ENCODE results near the gene PHTF2.

Gene PHTF2

DNA sequence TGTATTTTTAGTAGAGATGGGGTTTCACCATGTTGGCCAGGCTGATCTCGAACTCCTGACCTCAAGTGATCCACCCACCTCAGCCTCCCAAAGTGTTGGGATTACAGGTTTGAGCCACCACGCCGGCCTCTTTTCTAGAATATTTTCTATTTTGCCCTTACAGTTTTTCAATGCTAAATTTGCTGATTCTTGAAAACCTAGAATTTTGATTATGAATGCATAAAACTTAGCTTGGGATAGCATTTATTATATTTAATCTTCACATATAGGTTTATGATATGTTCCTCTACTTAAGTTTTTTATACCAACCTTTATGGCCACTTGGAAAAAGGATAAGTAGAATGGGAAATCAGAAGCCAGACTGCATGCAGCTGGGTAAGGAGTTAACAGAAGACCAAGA lies 2.5 kb upstream of the PHTF2 start:
- DNase-seq: no peak

DNA sequence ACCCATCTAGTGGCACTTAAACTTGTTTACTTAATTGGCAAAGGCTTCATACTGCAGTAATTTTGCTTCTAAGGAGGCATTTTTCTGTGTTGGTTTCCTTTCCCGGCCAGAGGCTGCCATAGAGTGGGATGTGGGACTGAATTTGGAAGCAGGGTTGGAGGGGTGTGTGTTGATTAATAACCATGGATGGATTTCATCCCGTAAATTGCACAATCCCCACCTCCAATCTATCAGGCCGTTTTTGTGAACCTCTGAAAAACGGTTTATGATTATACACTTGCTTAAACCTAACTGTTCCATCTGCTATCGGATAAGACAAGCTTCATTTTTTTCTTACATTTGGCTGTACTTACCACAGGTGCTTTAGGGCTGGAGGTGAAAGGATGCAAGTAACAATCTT lies 1.6 kb upstream of the PHTF2 start:
- no peak for DNase-seq

DNA sequence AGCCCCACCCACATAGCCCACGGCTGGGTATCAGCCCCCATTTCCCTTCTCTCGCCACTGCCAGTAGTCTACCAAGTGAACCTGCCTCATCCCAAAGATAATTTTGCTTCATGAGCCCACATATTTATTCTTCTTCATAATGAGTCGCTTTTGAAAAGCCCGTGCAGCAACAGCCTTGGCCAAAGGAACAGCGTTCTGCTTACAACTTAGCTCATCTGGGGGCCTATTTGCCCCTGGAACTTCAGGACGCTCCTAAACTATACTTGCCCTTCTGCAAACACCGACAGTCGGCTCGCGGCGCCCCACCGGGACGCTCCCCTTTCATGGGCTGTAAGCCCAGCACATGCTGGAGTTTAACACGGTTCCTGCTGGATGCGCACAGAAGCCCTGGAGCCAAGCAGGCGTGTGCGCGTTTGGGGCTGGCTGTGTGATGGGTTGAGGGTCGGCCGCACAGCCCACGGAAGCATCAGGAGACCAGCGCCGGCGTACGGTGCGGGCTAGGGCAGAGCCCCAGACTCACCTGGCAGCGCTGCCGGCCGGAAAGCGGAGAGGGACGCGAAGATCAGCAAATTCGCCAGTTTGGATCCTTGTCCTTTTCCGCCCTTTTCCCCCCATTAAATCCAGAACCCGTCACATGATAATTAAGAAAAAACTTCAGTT lies 709 bp upstream of the PHTF2 start:
- DNase-seq: no peak

DNA sequence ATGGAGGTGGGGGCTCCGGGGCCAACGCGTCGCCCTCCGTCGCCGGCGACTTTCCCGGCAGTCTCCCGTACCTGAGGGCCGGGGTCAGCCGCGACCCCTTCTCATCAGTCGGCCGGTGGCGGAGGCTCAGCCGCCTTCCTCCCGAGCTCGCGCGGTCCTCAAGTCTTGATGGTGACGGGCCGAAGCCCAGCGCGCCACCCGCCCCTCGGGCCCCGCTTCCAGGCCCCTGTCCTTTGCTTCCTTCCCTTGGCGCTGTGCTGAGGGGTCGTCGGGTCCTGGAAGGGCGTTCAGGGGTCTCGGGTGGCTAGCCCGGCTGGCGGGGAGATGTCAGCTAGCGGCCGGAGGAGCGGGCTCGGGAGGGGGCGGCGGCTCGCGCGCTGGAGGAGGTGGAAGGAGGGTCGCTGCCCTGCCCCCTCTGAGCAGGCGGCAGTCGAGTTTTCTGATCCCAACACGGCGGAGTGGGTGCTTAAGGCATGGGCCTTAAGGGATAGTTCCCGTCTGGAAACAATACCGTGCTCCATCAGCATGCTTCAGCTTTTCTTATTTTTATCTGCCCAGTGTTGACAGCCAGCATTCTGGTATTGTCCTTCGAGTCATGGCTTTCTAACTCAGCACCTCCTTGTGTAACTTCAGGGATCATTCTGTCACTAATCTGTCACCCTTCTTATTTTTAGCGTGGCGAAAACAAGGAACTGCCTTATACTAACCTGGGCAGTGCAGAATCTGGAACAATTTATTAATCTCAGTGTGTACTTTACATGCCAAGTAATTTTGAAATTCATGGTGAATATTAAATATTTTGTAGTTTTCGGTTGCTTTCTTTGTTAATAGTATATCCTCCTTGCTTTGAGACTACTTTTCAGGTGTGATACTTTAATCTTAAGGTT lies 748 bp downstream of the PHTF2 start:
- DNase-seq: no peak

DNA sequence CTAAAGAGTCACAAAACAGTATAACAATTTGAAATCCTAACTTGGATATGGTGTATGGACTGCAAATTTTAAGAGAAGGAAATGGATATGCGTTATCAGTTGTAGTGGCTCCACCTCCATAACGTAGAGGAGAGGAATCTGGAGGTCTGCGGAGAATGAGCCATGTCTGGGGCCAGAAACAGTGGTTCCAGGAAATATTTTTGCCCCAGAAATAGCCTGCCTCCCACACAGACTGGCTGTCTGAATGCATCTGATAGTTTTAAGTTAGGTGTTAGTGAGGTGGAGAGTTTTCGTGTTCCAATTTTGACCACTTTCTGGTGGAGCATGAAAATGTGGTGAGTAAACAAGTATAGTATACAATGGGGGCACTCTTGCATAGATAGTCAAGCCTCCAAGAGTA lies 1.6 kb downstream of the PHTF2 start:
- no peak for DNase-seq

DNA sequence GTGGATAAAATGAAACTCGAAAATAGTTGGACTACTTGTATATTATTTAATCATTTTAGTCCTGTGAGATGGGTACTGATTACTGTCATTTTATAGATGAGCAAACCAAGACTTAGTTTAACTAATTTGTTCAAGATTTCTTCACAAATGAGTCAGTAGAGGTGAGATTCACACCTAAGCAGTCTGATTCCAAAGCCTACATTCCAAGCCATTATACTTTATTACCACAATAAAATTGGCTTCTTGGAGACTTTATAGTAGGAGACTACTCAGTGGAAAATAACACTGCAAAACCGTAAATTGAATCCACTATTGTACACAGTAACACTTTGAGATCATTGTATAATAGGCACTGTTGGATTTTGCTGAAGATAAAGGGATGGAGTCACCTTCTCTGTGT lies 2.2 kb downstream of the PHTF2 start:
- no peak for DNase-seq

DNA sequence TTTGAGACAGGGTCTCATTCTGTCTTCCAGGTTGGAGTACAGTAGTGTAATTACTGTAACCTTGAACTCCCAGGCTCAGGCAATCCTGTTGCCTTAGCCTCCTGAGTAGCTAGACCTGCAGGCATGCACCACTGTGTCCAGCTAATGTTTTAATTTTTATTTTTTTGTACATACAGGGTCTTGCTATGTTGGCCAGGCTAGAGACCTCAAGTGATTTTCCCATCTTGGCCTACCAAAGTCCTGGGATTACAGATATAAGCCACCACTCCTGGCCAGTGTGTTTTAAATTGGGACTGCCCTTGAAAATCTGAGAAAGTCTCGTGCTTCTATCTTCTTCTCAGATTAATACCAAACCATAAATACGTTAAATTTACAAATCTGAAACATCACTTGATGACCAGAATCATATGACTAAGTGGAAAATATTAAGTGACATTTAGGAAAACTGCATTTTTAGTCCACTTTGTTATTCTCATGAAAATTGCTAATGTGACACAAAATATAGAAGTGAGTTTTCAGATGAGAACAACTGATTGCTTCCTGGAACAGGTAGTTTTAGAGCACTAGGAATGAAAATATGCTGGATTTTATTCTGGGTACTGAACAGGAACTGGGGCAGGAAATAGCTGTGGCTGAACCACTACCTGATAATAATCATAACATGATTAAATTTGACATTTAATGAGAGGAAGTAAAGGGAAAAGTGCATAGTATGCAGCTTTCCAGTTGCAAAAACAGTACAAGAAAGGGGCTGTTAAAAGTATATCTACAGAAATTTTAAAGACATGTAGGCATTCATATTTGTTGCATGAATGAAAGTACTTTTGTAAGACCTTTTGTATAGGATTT lies 4.2 kb downstream of the PHTF2 start:
- no peak for DNase-seq

DNA sequence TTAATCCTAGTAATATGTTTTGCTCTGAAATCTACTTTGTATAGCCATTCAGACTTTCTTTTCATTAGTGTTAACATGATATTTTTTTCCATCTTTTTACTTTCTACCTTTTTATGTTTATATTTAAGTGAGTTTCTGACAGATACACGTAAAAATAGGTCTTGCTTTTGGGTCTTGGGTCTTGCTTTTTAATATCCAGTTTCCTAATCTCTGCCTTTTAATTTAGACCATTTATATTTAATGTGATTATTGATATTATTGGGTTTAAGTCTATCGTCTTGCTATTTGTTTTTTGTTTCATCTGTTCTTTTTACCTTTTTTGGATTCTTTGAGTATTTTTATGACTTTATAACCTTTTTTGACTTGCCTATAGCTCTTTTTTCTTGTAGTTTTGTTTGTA lies 7.9 kb downstream of the PHTF2 start:
- no peak for DNase-seq

DNA sequence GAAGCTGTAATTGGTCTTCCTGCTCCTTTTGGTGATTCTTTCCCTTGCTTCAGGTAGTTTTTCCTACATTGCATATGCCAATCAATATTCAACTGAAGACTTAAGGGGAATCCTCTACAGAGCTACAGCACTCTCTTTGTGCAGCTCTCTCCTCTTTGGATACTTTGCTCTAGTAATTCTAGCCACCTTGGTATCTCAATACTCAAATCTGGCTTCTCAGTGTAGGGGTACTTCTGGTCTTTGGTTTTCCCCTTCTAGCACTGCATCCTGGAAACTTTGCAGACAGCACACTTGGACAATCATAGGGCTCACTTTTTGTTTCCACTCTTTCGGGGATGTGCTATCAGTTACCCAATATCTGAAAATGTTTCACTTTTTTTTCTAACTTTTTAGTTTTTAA lies 9.9 kb downstream of the PHTF2 start:
- no peak for DNase-seq

DNA sequence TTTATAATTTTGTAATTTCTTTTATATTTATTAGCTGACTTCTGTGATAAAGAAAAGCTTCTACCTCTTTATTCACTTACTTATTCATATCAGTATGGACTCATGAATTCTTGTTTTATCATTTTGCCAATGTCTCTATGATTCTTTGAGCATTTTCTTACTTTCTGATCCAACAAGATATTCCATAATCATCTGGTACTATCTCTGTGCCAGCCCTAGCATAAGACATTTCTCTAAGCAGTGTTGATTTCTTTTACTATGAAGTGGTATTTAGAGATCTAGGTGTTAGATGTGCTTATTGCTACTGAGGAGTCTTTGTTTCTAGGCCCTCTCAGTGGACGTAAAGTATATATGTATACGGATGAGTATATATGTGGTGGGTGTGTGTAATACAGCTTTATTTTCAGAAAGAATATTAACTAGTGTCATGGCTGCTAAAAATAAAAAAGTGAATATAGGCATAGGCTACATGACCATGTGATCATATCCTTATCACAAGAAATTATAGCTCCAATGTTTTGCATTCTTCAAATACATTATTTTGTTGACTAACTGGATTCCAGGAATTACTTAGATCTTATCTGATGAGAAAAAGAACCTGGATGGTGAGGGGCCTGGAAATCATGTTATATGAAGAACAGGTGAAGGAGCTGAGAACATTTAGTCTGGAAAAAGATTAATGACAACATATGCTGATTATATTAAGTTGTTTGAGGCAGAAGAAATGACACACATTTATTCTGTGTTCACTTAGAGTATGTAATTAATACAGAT lies 13.1 kb downstream of the PHTF2 start:
- no peak for DNase-seq

DNA sequence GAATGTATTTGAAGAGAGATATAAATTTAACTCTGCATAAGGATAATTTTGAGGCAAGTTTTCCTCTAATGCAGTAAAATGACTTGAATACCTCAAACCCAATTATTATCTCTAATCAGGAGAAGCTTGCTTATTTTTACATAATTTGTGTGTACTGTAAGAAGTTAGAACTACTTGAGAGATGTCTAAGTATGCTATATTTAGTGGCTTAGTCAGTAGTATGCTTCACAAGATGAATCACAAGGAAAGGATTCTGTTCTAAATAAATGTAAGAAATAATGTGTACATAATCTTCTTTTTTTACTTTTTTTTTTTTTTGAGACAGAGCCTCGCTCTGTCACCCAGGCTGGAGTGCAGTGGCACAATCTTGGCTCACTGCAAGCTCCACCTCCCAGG lies 13.7 kb downstream of the PHTF2 start:
- DNase-seq: no peak

DNA sequence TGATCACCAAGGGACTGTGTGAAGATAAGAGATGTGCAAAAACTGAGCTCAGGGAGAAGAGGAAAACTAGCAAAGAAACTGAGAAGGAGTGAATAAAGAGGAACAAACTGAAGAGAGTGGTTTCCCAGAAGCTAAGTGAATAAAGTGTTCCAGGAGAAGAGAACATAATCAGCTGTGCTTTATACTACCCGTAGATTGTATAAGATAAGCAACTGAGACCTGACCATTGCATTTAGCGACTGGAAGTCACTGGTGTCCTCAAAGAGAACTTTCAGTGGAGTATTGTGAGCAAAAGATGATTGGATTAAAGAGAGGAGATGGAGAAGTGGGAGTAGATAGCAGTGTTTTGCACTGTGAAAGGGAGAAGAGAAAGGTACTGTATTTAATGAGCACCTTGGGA lies 14.6 kb downstream of the PHTF2 start:
- no peak for DNase-seq

DNA sequence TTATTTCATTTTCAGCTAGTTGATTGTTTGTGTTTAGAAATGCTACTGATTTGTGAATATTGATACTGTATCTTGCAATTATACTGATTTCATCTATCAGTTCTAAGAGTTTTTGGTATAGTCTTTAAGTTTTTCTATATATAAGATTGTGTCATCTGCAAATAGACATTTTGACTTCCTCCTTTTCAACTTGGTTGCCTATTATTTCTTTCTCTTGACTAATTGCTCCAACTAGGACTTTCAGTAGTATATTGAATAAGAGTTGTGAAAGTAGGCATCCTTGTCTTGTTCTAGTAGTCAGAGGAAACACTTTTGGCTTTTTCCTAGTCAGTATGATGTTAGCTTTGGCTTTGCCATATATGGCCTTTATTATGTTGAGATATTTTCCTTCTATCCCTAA lies 20.4 kb downstream of the PHTF2 start:
- DNase-seq: no peak

DNA sequence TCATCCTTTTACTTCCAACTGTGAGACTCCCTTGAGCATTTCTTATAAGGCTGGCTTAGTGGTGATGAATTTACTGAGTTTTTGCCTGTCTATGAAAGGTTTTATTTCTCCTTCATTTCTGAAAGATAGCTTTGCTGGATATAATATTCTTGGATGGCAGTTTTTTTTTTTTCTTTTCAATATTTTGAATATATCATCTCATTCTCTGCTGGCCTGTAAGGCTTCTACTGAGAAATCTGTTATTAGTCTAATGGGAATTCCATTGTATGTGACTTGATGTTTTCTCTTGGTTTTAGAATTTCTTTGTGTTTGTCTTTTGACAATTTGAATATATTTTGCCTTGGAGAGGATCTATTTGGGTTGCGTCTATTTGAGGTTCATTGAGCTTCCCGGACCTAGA lies 22.4 kb downstream of the PHTF2 start:
- no peak for DNase-seq

DNA sequence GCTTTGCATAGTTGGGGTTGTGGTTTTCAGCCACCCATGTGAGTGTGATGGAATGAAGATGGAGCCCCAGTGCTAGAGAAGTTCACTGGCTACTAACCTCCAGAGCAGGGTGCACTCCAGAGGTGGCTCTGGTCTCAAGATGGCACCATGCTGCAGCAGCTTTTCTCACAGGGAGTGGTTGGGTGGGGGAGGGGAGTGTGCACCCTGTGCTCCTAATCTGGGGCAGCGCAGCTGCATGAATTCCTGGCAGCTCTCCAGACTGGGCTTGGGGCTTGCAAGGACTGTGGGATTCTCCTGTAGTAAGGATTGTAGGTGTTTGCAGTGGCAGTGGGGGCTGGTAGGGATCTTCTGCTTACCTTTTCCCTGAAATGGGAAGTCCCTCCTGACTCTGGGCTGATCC lies 23.7 kb downstream of the PHTF2 start:
- DNase-seq: no peak

DNA sequence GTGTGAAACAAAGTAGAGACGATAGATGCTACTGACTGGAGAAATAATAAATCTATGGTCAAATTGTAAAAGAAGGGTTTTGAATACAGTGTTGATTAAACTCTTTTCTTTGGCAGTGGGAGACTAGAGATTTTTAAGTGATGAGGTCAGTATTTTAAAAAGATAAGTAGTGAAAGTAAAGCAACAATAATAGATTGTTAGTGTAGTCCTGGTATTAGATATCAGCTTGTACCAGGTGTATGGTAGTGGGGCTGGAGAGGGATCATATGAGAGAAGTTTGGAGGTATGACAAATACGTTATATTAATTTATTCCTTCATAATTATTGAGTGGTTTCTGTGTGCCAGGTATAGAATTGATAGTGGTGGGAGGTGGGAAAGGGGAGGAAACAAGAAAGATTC lies 25.2 kb downstream of the PHTF2 start:
- DNase-seq: no peak

DNA sequence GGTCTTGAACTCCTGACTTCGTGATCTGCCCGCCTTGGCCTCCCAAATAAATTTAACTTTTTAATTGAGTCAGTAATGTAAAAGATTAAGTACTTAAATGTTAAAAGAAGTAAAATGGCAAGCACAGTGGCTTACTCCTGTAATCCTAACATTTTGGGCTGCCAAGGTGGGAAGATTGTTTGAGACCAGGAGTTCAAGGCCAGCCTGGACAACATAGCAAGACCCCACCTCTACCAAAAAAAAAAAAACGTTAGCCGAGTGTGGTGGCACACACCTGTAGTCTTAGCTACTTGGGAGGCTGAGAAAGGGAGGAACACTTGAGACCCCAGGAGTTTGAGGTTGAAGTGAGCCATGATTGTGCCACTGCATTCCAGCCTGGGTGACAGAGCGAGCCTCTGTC lies 26.1 kb downstream of the PHTF2 start:
- DNase-seq: no peak

DNA sequence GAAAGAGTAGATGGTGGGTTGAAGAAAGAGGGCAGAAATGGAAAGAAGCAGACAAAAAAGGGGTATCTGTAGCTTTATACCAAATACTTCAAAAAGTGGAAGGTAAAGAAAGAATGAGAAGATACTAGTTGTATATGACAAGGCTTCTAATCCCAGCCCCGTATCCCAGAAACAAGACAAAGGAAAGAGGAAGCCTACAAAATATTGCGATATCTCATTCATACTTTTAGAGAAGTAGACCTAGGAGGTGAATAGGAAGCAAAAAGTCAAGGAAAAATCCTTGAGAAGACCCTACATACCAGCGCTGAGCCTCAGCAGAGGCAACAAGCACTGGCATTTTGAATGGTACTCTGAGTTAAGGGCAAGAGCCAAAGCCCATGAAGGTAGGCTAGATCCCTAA lies 26.6 kb downstream of the PHTF2 start:
- no peak for DNase-seq

DNA sequence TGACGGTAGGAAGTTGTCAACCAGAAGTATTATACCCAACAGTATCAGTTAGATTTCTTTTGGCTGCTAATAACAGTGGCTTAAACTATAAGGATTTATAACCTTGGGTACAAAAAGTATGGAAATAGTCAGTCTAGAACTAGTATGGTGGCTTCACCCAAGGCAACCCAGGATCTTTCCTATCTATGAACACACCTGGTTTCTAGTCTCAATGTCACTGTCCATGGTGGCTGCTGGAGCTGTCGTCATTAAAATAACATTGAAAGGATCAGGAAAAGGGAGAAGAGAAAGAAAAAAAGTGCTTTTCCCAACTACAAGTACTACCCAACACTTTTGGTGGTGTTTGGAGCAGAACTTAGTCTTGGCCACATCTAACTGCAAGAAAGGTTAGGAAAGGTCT lies 27.7 kb downstream of the PHTF2 start:
- DNase-seq: no peak

DNA sequence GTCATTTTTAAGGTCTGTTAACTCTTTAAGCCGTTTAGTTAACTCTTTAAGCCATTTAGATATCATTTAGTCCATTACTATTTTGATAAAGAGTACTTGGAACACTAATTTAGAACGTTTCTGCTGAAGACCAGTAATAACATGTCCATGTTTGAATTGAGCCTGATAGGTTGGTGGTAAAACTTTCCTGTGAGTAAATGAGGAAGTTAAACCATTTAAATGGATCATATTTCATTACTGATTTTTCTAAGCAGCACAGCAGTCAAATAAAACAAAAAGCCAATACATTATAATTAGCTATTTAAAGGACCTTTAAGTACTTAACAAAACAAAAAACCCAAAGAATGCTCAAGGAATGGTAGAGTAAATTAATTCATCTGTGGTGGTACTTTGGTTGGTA lies 29.4 kb downstream of the PHTF2 start:
- DNase-seq: no peak

DNA sequence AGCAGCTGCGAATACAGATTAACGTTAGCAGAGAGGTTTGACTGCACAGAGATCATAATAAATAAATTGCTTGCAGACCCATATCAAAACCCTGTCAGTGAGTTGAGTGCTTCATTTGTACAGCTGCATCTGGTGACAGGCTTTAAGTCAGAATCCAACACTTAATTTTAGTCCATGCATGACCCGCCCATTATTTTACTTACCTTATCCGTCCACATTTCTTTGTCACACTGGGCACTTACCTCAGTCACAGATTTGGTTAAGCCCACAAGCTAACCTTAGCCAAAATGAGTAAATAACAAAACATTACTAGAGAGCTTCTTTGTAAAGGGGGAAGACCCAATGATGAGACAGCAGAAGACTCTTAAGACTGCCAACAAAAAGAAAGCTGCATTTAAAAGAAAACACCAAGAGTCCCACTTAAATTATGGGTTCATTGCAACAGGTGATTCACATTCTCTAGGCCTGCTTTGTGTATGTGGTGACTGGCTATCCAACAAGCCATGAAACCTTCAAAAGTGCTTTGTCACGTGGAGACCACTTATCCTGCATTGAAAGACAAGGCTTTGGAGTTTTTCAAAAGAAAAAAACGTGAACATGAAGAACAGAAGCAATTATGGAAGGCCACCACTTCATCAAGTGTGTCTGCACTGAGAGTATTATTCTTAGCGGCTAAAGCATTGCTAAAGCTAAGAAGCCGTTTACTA lies 32.2 kb downstream of the PHTF2 start:
- no peak for DNase-seq

DNA sequence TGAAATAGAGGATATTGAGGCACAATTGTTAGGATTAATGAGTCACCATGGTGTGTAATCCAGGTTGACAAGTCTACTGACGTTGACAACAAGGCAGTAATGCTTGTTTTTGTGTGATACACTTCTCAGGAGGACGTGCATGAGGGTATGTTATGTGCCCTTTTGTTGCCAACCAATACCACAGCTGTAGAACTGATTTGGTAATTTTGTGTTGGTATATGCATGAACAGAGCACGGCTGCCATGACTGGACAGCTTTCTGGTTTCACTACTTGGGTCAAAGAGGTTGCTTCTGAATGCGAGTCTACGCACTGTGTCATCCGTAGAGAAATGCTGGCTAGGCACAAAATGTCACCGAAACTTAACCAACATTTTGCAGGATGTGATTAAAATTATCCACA lies 32.9 kb downstream of the PHTF2 start:
- no peak for DNase-seq

All from activated T-cell treated with anti-CD3 and anti-CD28 coated beads for 4 hours (primary cell).